H1 (cell line): ENCODE results near the gene KIF23.

ENCODE experiments used
- RFX5 ChIP-seq: IDR thresholded peaks from 2 replicates; pipeline ENCODE4 v1.6.1; 2011; ENCODE audit warnings: low read depth, low read length, improper control_type of control experiment, borderline replicate concordance
- TAF1 ChIP-seq: IDR thresholded peaks from 2 replicates; pipeline ENCODE4 v1.6.1; 2011; ENCODE audit warnings: mild to moderate bottlenecking, low read depth, low read length
- TF ChIP-seq, protein P1 (sequence below), 3 experiments: IDR thresholded peaks; 1 replicate in 2 of 3; 2 replicates in 1 of 3; pipeline versions ENCODE4 v1.5.1 to v1.6.1; 2011; ENCODE audit warnings: low read length in 3 of 3, mild to moderate bottlenecking in 3 of 3, inconsistent platforms in 2 of 3, low read depth in 1 of 3, moderate library complexity in 1 of 3; ENCODE audit not compliant: insufficient read depth in 1 of 3; ENCODE audit errors: control extremely low read depth in 1 of 3

DNA sequence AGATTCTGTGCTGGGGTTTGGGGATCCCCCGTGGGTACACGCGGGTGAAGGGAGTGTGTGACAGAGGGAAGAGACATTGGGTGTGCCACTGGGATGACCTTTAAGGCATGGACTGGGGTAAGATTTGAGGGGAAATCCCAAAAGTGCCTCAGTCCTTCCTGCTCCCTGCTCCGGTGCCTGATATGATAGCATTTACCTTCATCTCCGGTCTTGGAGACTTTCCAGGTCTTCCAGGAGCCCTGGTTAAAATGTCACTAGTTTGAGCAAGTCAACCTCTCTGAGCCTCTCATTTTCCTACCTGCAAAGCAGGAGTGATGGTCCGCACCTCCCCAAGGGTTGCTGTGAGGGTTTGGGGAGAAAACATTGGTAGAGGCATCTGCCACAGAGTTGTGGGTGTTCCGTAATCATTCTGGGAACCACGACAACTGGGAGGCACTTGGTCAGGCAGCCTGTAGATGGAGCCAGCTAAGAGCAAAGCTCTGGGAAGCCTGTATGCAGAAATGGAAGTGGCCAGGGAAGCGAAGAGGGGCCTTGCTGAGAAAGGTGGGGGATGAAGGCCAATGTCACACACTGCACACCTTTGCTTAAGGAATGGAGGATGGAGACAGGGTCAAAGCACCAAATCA is 33.9 kb upstream of the KIF23 start:
- no peak for TF ChIP-seq RFX5
- TF ChIP-seq, protein P1, sequence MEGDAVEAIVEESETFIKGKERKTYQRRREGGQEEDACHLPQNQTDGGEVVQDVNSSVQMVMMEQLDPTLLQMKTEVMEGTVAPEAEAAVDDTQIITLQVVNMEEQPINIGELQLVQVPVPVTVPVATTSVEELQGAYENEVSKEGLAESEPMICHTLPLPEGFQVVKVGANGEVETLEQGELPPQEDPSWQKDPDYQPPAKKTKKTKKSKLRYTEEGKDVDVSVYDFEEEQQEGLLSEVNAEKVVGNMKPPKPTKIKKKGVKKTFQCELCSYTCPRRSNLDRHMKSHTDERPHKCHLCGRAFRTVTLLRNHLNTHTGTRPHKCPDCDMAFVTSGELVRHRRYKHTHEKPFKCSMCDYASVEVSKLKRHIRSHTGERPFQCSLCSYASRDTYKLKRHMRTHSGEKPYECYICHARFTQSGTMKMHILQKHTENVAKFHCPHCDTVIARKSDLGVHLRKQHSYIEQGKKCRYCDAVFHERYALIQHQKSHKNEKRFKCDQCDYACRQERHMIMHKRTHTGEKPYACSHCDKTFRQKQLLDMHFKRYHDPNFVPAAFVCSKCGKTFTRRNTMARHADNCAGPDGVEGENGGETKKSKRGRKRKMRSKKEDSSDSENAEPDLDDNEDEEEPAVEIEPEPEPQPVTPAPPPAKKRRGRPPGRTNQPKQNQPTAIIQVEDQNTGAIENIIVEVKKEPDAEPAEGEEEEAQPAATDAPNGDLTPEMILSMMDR (IDR thresholded peaks at IDR 0.05; ENCODE audit: control extremely low read depth in 1 of 3, insufficient read depth in 1 of 3, low read depth in 1 of 3, low read length in 3 of 3), result peak; percentile 59 to 76 (median 69)
- TF ChIP-seq TAF1, result no peak
